ENCODE measurements around the gene SLC9C1. TPM values are rescaled to one million over a fixed set of nuclear protein-coding genes. Genes with fewer than 3 reads are reported as not detected.
A peak's percentile ranks its signal among the peaks of the same experiment; 100 is the strongest.

Gene SLC9C1
- total and polyA plus RNA-seq, 8 donors: 1.1 TPM; not detected in 7

DNA sequence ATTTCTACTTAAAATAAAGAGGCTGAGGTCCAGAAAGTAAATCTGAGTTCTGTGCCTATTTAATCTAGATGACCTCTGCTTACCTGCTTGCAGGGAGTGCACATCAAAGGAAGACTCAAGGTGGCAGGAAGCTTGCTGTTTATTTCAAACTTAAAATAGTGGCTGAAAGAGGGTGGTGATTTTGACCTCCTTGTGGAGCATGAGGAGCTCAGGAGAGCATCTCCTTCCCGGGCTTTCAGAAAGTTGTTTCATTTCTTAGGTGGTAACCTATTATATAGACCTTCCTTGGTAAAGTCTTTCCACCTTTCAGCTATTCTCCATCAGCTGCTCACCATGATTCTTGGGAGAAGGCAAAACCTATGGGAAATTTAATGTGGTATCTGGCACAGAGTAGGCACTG, 161.5 kb downstream of the SLC9C1 start:
- H3K4me3 ChIP-seq: no peak overlapping the region
- intact Hi-C loops (cut with DNase I; ENCODE audit: low total_unique reads): no loop called here
- WGBS, 5 donors: 79 to 96% (median 93%) methylated on average over 1 of the region's 1 CpG

DNA sequence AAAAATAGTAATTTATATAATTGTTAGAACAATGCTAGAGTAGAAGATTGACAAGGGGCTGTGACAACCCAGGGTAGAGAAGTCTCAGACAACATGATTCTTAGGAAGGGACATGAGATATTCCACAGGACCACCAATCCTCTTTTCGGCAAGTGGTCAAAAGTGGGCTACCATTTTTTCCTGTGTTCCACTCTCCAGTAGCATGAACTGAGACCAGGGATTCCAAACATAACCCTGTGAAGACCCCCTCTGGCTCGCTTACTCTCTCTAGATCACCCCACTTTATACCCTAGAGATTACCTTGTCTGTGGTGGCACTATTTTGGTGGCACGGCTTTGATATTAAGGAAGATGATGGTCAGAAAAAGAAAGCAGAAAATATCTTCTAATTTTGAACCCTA, 161.9 kb downstream of the SLC9C1 start:
- Histone ChIP-seq H3K27me3 (no peaks in the 10 kb centered on the region), H3K4me3 (no peak overlapping the region), H3K36me3 (peaks cover 0 to 18% (median 6%) of the 10 kb centered on the region in 4 donors), H3K4me1 (peaks cover 4 to 35% (median 21%) of the 10 kb centered on the region in 4 donors), H3K9me3 (no peaks in the 10 kb centered on the region), H3K27ac (no peak overlapping the region)
- intact Hi-C loops (cut with DNase I; ENCODE audit: low total_unique reads): no loop called here
- 92 to 97% (median 95%) methylated on average over 3 of the region's 3 CpGs for WGBS, 5 donors
- DNase-seq: no peak
- TF ChIP-seq, protein P1, sequence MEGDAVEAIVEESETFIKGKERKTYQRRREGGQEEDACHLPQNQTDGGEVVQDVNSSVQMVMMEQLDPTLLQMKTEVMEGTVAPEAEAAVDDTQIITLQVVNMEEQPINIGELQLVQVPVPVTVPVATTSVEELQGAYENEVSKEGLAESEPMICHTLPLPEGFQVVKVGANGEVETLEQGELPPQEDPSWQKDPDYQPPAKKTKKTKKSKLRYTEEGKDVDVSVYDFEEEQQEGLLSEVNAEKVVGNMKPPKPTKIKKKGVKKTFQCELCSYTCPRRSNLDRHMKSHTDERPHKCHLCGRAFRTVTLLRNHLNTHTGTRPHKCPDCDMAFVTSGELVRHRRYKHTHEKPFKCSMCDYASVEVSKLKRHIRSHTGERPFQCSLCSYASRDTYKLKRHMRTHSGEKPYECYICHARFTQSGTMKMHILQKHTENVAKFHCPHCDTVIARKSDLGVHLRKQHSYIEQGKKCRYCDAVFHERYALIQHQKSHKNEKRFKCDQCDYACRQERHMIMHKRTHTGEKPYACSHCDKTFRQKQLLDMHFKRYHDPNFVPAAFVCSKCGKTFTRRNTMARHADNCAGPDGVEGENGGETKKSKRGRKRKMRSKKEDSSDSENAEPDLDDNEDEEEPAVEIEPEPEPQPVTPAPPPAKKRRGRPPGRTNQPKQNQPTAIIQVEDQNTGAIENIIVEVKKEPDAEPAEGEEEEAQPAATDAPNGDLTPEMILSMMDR (IDR thresholded peaks at IDR 0.05): no peak
- TF ChIP-seq EP300 (IDR thresholded peaks at IDR 0.05): no peak
- TF ChIP-seq POLR2AphosphoS5 (IDR thresholded peaks at IDR 0.05): no peak
- no peak for TF ChIP-seq POLR2A (IDR thresholded peaks at IDR 0.05)

More for the DNA sequence above, 161.5 kb downstream of the SLC9C1 start:
- H3K36me3 ChIP-seq: peaks cover 0 to 18% (median 6%) of the 10 kb centered on the region in 4 donors
- no peaks in the 10 kb centered on the region for H3K9me3 ChIP-seq
- TF ChIP-seq POLR2AphosphoS5 (IDR thresholded peaks at IDR 0.05) (no peak), POLR2A (IDR thresholded peaks at IDR 0.05) (no peak), EP300 (IDR thresholded peaks at IDR 0.05) (no peak)
- TF ChIP-seq, protein P1 (IDR thresholded peaks at IDR 0.05): no peak
- H3K27me3 ChIP-seq: no peaks in the 10 kb centered on the region
- H3K27ac ChIP-seq: peak overlapping the region in 2 of 5 donors; percentile 2 to 20
- DNase-seq: no peak
- peaks cover 4 to 35% (median 22%) of the 10 kb centered on the region in 4 donors for H3K4me1 ChIP-seq

DNA sequence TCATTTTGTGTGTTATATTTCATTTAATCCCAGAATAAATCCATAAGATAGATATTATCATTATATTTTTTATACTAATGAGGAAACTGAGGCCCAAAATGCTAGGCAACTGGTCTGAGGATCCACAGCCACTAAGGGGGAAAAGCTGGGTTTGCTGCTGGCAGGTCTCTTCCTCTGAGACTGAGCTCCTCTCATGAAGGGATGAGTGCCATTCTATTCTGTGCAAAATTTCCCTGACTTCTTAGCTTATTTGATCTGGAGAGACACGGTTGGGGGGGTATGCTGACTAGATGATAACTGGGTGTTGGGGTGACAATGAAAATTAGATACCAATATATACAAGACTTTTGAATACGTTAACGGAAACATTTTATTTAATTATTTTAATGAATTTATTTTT, 162.9 kb downstream of the SLC9C1 start:
- 91 to 97% (median 94%) methylated on average over 3 of the region's 3 CpGs for WGBS, 5 donors
- TF ChIP-seq POLR2AphosphoS5 (IDR thresholded peaks at IDR 0.05): no peak
- TF ChIP-seq POLR2A (IDR thresholded peaks at IDR 0.05): no peak
- TF ChIP-seq, protein P1 (IDR thresholded peaks at IDR 0.05): no peak
- no peak for TF ChIP-seq EP300 (IDR thresholded peaks at IDR 0.05)
- intact Hi-C loops (cut with DNase I; ENCODE audit: low total_unique reads): no loop called here

DNA sequence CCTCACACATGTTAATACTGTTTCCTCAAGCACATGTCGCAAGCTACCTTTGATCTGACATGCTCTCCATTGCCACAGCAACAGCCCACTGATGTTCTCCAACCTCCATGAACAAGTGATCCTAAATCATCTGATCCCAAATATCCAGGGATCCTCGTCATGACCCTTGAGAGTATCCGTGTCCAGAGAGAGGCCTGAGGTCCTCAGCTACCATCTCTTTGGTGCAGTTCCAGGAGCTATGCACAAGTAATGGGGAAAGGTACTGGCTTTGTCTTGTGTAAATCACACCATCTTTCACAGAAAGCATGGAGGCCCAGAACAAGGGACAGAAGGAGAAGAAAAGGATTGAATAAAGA, 163.4 kb downstream of the SLC9C1 start:
- DNase-seq: no peak
- no peak overlapping the region for H3K4me3 ChIP-seq
- no peak for TF ChIP-seq POLR2A (IDR thresholded peaks at IDR 0.05)
- no peak for TF ChIP-seq EP300 (IDR thresholded peaks at IDR 0.05)
- TF ChIP-seq POLR2AphosphoS5 (IDR thresholded peaks at IDR 0.05): no peak
- TF ChIP-seq, protein P1 (IDR thresholded peaks at IDR 0.05): no peak
- 70 to 94% (median 92%) methylated on average over 3 of the region's 3 CpGs for WGBS, 5 donors
- no peaks in the 10 kb centered on the region for H3K9me3 ChIP-seq
- no peaks in the 10 kb centered on the region for H3K27me3 ChIP-seq
- intact Hi-C loops (cut with DNase I; ENCODE audit: low total_unique reads): no loop called here
- peaks cover 4 to 37% (median 17%) of the 10 kb centered on the region in 4 donors for H3K4me1 ChIP-seq
- peaks cover 0 to 18% (median 6%) of the 10 kb centered on the region in 4 donors for H3K36me3 ChIP-seq
- no peak overlapping the region for H3K27ac ChIP-seq

More for the DNA sequence above, 162.9 kb downstream of the SLC9C1 start:
- no peaks in the 10 kb centered on the region for H3K9me3 ChIP-seq
- no peak overlapping the region for H3K27ac ChIP-seq
- no peak for DNase-seq
- H3K27me3 ChIP-seq: no peaks in the 10 kb centered on the region
- no peak overlapping the region for H3K4me3 ChIP-seq
- H3K36me3 ChIP-seq: peaks cover 0 to 18% (median 6%) of the 10 kb centered on the region in 4 donors
- H3K4me1 ChIP-seq: peaks cover 4 to 41% (median 19%) of the 10 kb centered on the region in 4 donors

All from stomach (tissue), 9 donors.